AG04450 (cell line): ENCODE data around the gene SELPLG. TPM values are rescaled to one million over a fixed set of nuclear protein-coding genes. Genes with fewer than 3 reads are reported as not detected.

Experiments
- CTCF ChIA-PET: fragments of 300-600, 350-600 bp; formaldehyde crosslinking; extraction: SDS; loops from one replicate; lab custom pipeline; 2022; ENCODE audit warnings: antibody characterized with exemption, inconsistent platforms; lab: Charles Lee
- POLR2A ChIA-PET: fragments of 350-600 bp; formaldehyde crosslinking; extraction: SDS; loops from one replicate; lab custom pipeline; 2021; ENCODE audit warnings: antibody characterized with exemption, inconsistent platforms; lab: Yijun Ruan, JAX
- DNase-seq: peaks from one replicate; pipeline ENCODE4 v3.0.0-alpha.2; 2011; ENCODE audit warnings: low read depth, low spot score
- H3K27ac ChIP-seq: one replicate; pipeline ENCODE4 v1.5.1; 2012; ENCODE audit warnings: low read depth, low read length, control low read depth
- H3K27me3 ChIP-seq: one replicate; pipeline ENCODE4 v1.6.0; 2012; ENCODE audit warnings: low read length; ENCODE audit not compliant: control insufficient read depth, insufficient read depth
- H3K4me3 ChIP-seq: 2 replicates; pipeline ENCODE4 v1.5.1; 2011; ENCODE audit warnings: mild to moderate bottlenecking, low read depth, low read length, control low read depth
- H3K9me3 ChIP-seq: 2 replicates; pipeline ENCODE4 v1.5.1; 2012; ENCODE audit warnings: low read length; ENCODE audit not compliant: control insufficient read depth, insufficient read depth
- CTCF ChIP-seq: IDR thresholded peaks from 2 replicates; pipeline ENCODE4 v1.5.1; 2011; ENCODE audit warnings: low read depth, low read length, control low read depth, inconsistent platforms
- polyA plus RNA-seq: library from polyadenylated mRNA; depleted of rRNA; stranded (reverse); fragments of >200 nt; gene quantifications from 2 replicates; pipeline ENCODE4 v1.2.3, GENCODE V29; 2011

SELPLG gene
- polyA plus RNA-seq, 1 experiment, result 6.1 TPM

- H3K9me3 ChIP-seq, result no peaks in the 10 kb centered on the region
- no peak for TF ChIP-seq CTCF
- CTCF ChIA-PET, result interaction anchor here (0.6 to 0.8 kb wide), 2 partner anchors 15 to 33 kb away, joined by 3 to 4 read pairs; no protein-coding TSS in a partner anchor
- H3K27me3 ChIP-seq, result no peaks in the 10 kb centered on the region
- no peak overlapping the region for H3K4me3 ChIP-seq
- no peak overlapping the region for H3K27ac ChIP-seq
- POLR2A ChIA-PET, result no interaction called here
- DNase-seq, result no peak
These were observed 30.6 kb downstream of the SELPLG start for GRCh38 chr12:108602976-108603704.

- ChIA-PET POLR2A (no interaction called here), CTCF (interaction anchor here (0.6 to 0.7 kb wide), 2 partner anchors 32 kb away, joined by 3 to 4 read pairs; no protein-coding TSS in a partner anchor)
- H3K9me3 ChIP-seq, result no peaks in the 10 kb centered on the region
- H3K27me3 ChIP-seq, result no peaks in the 10 kb centered on the region
- no peak for DNase-seq
- TF ChIP-seq CTCF, result no peak
- no peak overlapping the region for H3K4me3 ChIP-seq
- no peak overlapping the region for H3K27ac ChIP-seq
These were observed 31.4 kb downstream of the SELPLG start for GRCh38 chr12:108602209-108602705.

- H3K27ac ChIP-seq, result peak overlapping the region; percentile 11
- ChIA-PET CTCF (interaction anchor here (0.6 to 0.9 kb wide), 3 partner anchors 17 to 131 kb away, joined by 3 read pairs; no protein-coding TSS in a partner anchor), POLR2A (interaction anchor here (1.2 kb wide), 1 partner anchor 15 kb away, joined by 3 read pairs; no protein-coding TSS in a partner anchor)
- no peaks in the 10 kb centered on the region for H3K27me3 ChIP-seq
- TF ChIP-seq CTCF, result no peak
- no peak overlapping the region for H3K4me3 ChIP-seq
- H3K9me3 ChIP-seq, result no peaks in the 10 kb centered on the region
- DNase-seq, result no peak
These were observed 33.0 kb downstream of the SELPLG start for GRCh38 chr12:108600702-108601007.

- DNase-seq, result no peak
- CTCF ChIA-PET, result interaction anchor here (0.6 to 0.9 kb wide), 3 partner anchors 18 to 132 kb away, joined by 3 read pairs; no protein-coding TSS in a partner anchor
- H3K4me3 ChIP-seq, result no peak overlapping the region
- H3K27me3 ChIP-seq, result no peaks in the 10 kb centered on the region
- TF ChIP-seq CTCF, result no peak
- POLR2A ChIA-PET, result interaction anchor here (1.2 kb wide), 1 partner anchor 15 kb away, joined by 3 read pairs; no protein-coding TSS in a partner anchor
- no peaks in the 10 kb centered on the region for H3K9me3 ChIP-seq
- peak overlapping the region; percentile 11 for H3K27ac ChIP-seq
These were observed 33.6 kb downstream of the SELPLG start for GRCh38 chr12:108599948-108600701.
